ENCODE data around the gene FAM120AOS.

DNA sequence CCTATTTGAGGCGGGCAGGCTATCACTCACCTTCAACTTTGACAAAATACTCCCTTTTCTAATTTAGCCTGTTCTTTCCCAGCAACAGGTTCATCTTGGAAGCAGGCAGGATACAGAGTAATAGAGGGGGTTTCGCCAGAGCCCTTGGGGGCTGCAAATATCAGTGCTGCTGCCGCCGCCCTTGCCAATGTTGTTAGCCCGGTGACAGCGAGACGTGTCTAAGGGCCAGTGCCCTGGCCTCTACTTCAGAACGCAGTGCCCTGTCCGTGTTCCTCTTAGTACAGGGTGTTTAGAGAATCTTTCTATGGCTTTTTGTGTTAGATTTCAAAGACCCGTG, 703 bp downstream of the FAM120AOS start:
- TF ChIP-seq, protein P1, sequence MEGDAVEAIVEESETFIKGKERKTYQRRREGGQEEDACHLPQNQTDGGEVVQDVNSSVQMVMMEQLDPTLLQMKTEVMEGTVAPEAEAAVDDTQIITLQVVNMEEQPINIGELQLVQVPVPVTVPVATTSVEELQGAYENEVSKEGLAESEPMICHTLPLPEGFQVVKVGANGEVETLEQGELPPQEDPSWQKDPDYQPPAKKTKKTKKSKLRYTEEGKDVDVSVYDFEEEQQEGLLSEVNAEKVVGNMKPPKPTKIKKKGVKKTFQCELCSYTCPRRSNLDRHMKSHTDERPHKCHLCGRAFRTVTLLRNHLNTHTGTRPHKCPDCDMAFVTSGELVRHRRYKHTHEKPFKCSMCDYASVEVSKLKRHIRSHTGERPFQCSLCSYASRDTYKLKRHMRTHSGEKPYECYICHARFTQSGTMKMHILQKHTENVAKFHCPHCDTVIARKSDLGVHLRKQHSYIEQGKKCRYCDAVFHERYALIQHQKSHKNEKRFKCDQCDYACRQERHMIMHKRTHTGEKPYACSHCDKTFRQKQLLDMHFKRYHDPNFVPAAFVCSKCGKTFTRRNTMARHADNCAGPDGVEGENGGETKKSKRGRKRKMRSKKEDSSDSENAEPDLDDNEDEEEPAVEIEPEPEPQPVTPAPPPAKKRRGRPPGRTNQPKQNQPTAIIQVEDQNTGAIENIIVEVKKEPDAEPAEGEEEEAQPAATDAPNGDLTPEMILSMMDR (IDR thresholded peaks at IDR 0.05) = no peak
- TF ChIP-seq EZH2phosphoT487 (IDR thresholded peaks at IDR 0.05) (no peak), EZH2 (IDR thresholded peaks at IDR 0.05) (no peak)

Measured in neural progenitor cell (in vitro differentiated cells).